ENCODE data around the gene CCT3. TPM values are rescaled to one million over a fixed set of nuclear protein-coding genes. Genes with fewer than 3 reads are reported as not detected.

CCT3 gene
- 100 to 1,000 TPM; 344 to 356 TPM for total RNA-seq

DNA sequence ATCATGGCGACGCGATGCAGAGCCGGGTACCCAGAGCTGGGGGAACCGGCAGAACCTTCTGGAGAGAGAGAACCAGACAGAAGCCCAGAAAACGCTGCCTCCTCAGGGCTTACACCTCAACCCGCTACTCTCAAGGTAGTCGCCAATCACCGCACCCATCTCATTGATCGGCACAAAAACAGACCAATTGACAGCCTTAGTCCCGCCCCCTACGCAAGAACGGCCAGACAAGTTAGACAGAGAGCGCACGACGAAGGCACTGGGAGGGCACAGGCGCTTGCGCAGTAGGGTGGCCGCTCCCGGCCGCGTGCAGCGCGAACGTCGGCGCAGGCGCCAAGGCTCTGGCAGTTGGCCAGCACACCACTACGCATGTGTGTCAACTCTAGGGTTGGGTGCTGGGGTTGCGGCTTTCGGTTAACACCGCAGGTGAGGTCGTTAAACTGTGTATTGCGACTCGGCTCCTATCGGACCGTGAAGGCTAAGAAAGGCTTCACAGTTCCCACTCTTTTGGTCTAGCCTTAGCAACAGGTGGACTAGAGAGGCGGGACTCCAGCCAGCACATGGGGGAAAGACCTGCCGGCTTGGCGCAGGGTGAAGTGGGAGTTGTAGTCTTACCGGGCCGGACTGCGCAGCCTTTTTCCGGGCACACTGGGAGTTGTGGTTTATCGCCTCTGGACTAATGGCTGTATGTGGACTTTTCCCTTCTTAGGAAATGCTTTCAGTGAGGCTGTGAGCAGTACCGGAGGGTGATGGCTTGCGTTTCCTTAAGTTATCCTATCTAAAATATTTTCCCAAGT lies at the start of gene CCT3, which contains the start of gene TSACC:
Gene CCT3 (minus strand): TSS at position 113 of the 797 bp plus-strand sequence. CDS start 108 bp downstream, at position 5.
Gene TSACC (plus strand): TSS at position 347 of the 797 bp plus-strand sequence. CDS start 1,232 bp downstream, outside the sequence.
- H3K36me3 Mint-ChIP-seq: peaks cover 33% of the 10 kb centered on the region
- H3K27me3 Mint-ChIP-seq: no peaks in the 10 kb centered on the region
- CTCF ChIA-PET: interaction anchor here (0.9 to 2.3 kb wide), 4 partner anchors 19 to 108 kb away, joined by 3 to 8 read pairs (median 8); partner anchors contain the start of gene TMEM79
- intact Hi-C loops (cut with micrococcal nuclease): loop anchor here (5.0 kb wide), 5 partner anchors 56 to 406 kb away; partner anchors contain the start of genes KHDC4, MEF2D, SMG5 and TMEM79
- DNase-seq: peak; percentile 99
- no peaks in the 10 kb centered on the region for H3K9me3 Mint-ChIP-seq
- peak within 1 kb of the TSS; percentile 90 for H3K4me3 Mint-ChIP-seq
- H3K27ac Mint-ChIP-seq: peak within 1 kb of the TSS; percentile 95
- POLR2A ChIA-PET: interaction anchor here (0.9 to 1.4 kb wide), 3 partner anchors 18 to 125 kb away, joined by 3 to 14 read pairs (median 3); partner anchors contain the start of genes PMF1 and SMG5
- H3K4me1 Mint-ChIP-seq (ENCODE audit: low read depth): peaks cover 27% of the 10 kb centered on the region

DNA sequence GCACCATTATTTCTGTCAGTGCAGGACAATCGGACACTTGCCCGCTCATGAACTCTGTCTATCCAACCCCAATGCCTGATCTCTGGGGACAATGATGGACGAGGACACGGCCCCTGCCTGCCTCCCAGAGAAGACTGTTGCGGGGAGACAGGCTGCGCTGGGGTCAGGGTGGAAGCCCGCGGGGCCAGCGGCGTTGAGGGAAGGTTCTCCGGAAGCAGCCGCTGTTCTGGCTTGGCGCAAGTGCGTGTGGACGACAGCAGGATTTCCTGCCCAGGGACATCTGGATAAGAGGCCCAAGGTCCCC lies 49.7 kb upstream of the CCT3 start:
- DNase-seq: no peak
- Mint-ChIP-seq H3K27ac (no peak overlapping the region), H3K36me3 (no peaks in the 10 kb centered on the region), H3K9me3 (no peaks in the 10 kb centered on the region), H3K4me1 (ENCODE audit: low read depth) (peaks cover 4% of the 10 kb centered on the region), H3K27me3 (peaks cover 26% of the 10 kb centered on the region), H3K4me3 (no peak overlapping the region)
- ChIA-PET CTCF (interaction anchor here (2.8 to 8.2 kb wide), 3 partner anchors 37 to 60 kb away, joined by 60 to 491 read pairs (median 69); no protein-coding TSS in a partner anchor), POLR2A (no interaction called here)
- intact Hi-C loops (cut with micrococcal nuclease): no loop called here

DNA sequence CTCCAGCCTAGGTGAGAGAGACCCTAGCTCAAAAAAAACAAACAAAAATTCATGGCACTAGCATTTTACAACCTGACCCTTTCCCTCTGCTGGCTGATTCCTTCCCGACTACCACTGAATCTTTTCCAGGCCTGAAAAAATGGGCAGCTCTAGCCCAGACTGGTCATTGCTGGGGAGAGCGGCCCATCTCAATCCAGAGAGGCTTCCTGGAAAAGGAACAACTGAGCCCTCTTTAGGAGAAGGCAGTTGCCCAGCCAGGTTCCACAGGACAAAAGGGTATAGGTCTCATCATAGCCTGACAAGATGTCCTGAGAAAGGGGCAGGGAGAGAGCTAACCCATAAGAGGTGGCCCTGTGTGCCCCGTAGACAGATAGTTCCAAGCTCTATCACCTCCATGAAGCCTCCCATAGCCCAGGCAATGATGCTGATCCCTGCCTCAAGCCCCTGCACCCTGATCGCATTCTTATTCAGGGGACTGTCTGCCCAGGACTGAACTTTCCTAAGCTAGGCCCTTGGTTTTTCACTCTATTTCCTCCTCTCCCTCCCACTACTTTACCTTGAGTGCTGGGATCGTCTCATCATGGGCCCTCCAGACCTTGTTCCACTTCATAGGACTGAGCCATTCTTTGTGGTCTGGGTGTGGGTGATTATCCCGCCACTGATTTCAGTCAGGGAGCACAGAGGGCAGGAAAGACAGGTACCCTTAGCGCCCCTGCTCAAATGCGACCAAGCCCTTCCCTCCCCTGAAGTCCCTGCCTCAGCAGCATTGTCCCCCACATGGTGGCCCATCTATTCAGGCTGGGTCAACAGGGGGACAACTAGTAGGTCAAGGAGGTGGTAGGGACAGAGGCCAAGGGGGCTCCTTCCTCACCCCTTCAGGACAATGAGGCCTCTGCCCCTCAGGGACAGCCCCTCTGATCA lies 49.1 kb upstream of the CCT3 start:
- ChIA-PET POLR2A (interaction anchor here (2.0 kb wide), 1 partner anchor 58 kb away, joined by 8 read pairs; no protein-coding TSS in a partner anchor), CTCF (interaction anchor here (0.6 to 8.2 kb wide), 24 partner anchors 10 to 261 kb away, joined by 3 to 491 read pairs (median 14); partner anchors contain the start of gene CCT3)
- Mint-ChIP-seq H3K4me3 (no peak overlapping the region), H3K4me1 (ENCODE audit: low read depth) (peaks cover 4% of the 10 kb centered on the region), H3K9me3 (no peaks in the 10 kb centered on the region), H3K27ac (no peak overlapping the region), H3K27me3 (peaks cover 26% of the 10 kb centered on the region), H3K36me3 (no peaks in the 10 kb centered on the region)
- intact Hi-C loops (cut with micrococcal nuclease): no loop called here
- no peak for DNase-seq

DNA sequence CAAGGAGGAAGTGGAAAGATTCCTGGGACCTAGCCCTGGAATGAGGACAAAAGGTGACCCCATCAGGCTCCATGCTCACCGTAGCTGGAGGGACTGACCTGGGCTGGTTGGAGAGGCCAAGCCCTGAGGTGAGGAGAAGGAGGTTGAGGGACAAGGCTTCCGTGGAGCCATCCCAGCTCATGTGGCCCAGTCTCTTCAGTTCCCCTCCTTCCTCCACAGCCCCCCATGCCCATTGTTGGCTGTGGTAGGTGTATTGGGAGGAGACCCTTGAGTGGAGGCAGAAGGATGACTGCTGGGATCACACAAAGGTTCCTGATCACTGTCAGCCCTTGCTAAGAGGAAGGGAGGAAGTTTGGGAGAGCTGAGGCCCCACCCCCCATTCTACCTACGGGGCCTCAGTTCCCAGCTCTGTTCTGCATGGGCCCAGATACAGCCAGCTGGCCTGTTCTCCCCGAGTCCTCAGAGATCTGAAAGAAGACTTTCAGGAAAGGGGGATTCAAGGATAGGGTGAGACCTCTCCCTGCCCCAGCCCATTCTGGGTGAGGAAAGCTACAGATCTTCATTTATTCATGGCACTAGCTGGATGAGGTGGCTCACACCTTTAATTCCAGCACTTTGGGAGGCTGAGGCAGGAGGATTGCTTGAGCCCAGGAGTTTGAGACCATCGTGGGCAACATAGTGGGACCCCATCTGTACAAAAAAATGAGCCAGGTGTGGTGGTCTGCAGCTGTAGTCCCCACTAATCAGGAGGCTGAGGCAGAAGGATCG lies 48.2 kb upstream of the CCT3 start:
- H3K4me3 Mint-ChIP-seq: no peak overlapping the region
- no peak for DNase-seq
- H3K27ac Mint-ChIP-seq: no peak overlapping the region
- CTCF ChIA-PET: interaction anchor here (0.6 to 8.2 kb wide), 80 partner anchors 9 to 365 kb away, joined by 3 to 491 read pairs (median 5); partner anchors contain the start of genes CCT3, HAPLN2 and NAXE
- intact Hi-C loops (cut with micrococcal nuclease): no loop called here
- H3K4me1 Mint-ChIP-seq (ENCODE audit: low read depth): peaks cover 4% of the 10 kb centered on the region
- no peaks in the 10 kb centered on the region for H3K36me3 Mint-ChIP-seq
- H3K27me3 Mint-ChIP-seq: peaks cover 26% of the 10 kb centered on the region
- H3K9me3 Mint-ChIP-seq: no peaks in the 10 kb centered on the region
- POLR2A ChIA-PET: interaction anchor here (0.8 to 2.0 kb wide), 3 partner anchors 51 to 62 kb away, joined by 3 to 8 read pairs (median 4); no protein-coding TSS in a partner anchor

DNA sequence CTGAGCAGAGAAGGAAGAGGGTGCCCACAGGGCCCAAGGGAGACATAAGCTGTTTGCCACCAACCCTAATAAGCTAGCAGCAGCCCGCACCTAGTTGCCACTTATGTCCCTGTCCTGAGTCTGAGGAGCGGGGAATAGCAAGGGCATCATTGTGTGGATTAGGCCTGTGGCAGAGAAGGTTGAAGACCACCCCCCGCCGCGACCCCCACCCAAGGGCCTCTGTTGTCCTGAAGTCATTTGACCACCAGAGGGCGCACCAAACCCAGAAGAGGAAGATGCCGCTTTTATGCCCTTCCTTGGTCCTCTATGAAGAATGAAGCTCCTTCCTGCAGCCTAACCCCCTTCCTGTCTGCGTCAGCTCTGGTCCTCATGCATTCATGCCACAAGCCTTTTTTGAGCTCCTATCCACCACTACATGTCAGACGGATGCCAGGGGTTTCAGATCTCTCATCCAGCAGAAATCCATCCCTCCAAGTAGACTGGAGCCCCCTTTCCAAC lies 47.5 kb upstream of the CCT3 start:
- Mint-ChIP-seq H3K36me3 (no peaks in the 10 kb centered on the region), H3K27me3 (peaks cover 25% of the 10 kb centered on the region), H3K4me1 (ENCODE audit: low read depth) (peaks cover 4% of the 10 kb centered on the region), H3K27ac (no peak overlapping the region), H3K9me3 (no peaks in the 10 kb centered on the region), H3K4me3 (no peak overlapping the region)
- ChIA-PET POLR2A (interaction anchor here (0.8 to 2.0 kb wide), 4 partner anchors 35 to 63 kb away, joined by 3 to 8 read pairs (median 4); no protein-coding TSS in a partner anchor), CTCF (interaction anchor here (0.6 to 8.2 kb wide), 79 partner anchors 10 to 364 kb away, joined by 3 to 491 read pairs (median 5); partner anchors contain the start of genes CCT3, HAPLN2 and NAXE)
- peak; percentile 83 for DNase-seq
- intact Hi-C loops (cut with micrococcal nuclease): loop anchor here (1.0 kb wide), 2 partner anchors 59 to 223 kb away; no protein-coding TSS in a partner anchor

DNA sequence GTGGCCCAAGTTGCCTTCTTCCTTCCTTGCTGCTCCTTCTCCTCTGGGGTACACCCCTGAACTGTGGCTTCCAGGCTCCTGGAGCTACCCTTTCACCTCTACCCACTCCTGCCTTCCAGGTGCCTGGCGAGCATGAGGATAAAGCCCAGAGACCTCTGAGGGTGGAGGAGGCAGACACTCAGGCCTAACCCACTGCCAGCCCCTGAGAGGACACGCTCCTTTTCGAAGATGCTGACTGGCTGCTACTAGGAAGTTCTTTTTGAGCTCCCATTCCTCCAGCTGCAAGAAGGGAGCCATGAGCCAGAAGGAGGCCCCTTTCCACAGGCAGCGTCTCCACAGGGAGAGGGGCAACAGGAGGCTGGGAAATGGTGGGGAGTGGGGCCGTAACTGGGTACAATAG lies 46.6 kb upstream of the CCT3 start:
- H3K9me3 Mint-ChIP-seq: no peaks in the 10 kb centered on the region
- no peak for DNase-seq
- ChIA-PET CTCF (interaction anchor here (0.8 to 8.2 kb wide), 13 partner anchors 9 to 227 kb away, joined by 4 to 491 read pairs (median 23); no protein-coding TSS in a partner anchor), POLR2A (no interaction called here)
- intact Hi-C loops (cut with micrococcal nuclease): loop anchor here (1.0 kb wide), 2 partner anchors 60 to 224 kb away; no protein-coding TSS in a partner anchor
- H3K36me3 Mint-ChIP-seq: no peaks in the 10 kb centered on the region
- H3K4me3 Mint-ChIP-seq: no peak overlapping the region
- peaks cover 4% of the 10 kb centered on the region for H3K4me1 Mint-ChIP-seq (ENCODE audit: low read depth)
- no peak overlapping the region for H3K27ac Mint-ChIP-seq
- peaks cover 23% of the 10 kb centered on the region for H3K27me3 Mint-ChIP-seq

DNA sequence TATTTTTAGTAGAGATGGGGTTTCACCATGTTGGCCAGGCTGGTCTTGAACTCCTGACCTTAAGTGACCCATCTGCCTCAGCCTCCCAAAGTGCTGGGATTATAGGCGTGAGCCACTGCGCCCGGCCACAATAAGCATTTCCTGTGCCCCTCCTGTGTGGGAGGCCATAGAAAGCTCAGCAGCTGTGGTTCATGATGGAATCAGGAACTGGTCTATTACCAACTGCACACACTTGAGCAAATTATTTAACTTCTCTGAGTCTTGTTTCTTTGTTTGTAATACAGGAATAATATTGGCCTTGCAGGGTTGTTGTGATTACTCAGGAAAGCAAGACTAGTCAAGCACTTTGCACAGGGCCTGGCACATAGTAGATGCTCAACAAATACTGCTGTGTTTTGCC lies 45.9 kb upstream of the CCT3 start:
- intact Hi-C loops (cut with micrococcal nuclease): no loop called here
- Mint-ChIP-seq H3K4me3 (no peak overlapping the region), H3K9me3 (no peaks in the 10 kb centered on the region), H3K36me3 (no peaks in the 10 kb centered on the region), H3K27ac (no peak overlapping the region), H3K4me1 (ENCODE audit: low read depth) (peaks cover 4% of the 10 kb centered on the region), H3K27me3 (peaks cover 17% of the 10 kb centered on the region)
- DNase-seq: no peak
- POLR2A ChIA-PET: no interaction called here
- CTCF ChIA-PET: interaction anchor here (0.8 to 8.2 kb wide), 8 partner anchors 11 to 187 kb away, joined by 4 to 491 read pairs (median 8); no protein-coding TSS in a partner anchor

DNA sequence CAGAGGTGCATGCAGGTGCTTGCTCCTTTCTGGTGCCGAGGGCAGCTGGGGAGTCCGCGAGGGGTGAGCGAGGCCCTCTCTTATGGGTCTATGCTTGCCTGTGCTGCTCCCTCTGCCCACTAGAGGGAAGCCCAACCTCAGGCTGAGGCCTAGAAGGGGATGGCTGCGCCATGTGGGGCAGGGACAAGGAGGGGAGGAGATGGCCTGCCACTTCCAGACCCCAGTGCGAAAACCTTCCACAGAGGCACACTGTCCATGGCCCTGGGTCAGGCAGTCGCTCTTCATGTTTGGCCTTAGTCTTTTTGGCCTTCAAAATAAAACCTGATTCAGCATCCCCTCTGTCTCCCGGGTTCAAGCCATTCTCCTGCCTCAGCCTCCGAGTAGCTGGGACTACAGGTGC lies 44.9 kb upstream of the CCT3 start:
- POLR2A ChIA-PET: no interaction called here
- no peak overlapping the region for H3K27ac Mint-ChIP-seq
- H3K36me3 Mint-ChIP-seq: no peaks in the 10 kb centered on the region
- intact Hi-C loops (cut with micrococcal nuclease): no loop called here
- DNase-seq: peak; percentile 74
- H3K27me3 Mint-ChIP-seq: peaks cover 10% of the 10 kb centered on the region
- no peak overlapping the region for H3K4me3 Mint-ChIP-seq
- CTCF ChIA-PET: interaction anchor here (0.8 to 8.2 kb wide), 5 partner anchors 10 to 69 kb away, joined by 3 to 491 read pairs (median 6); no protein-coding TSS in a partner anchor
- no peaks in the 10 kb centered on the region for H3K9me3 Mint-ChIP-seq
- H3K4me1 Mint-ChIP-seq (ENCODE audit: low read depth): peaks cover 4% of the 10 kb centered on the region

DNA sequence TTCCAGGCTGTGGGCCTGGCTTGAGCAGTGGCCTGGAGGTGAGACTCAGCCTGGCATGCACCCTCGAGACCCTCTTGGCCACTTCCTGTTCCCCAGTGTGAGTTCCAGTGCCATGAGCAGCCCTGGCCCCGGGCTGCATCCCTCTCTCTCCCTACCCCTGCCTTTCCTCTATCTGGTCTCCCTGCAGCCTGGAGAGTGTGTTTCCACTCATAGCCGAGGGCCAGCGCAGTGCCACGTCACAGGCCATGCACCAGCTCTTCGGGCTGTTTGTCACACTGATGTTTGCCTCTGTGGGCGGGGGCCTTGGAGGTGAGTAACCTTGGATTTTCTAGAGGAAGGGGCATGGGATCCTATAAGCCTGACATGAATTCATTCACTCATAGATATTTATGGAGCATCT lies 44.5 kb upstream of the CCT3 start:
- ChIA-PET CTCF (interaction anchor here (0.8 to 8.2 kb wide), 4 partner anchors 10 to 70 kb away, joined by 3 to 491 read pairs (median 5); no protein-coding TSS in a partner anchor), POLR2A (no interaction called here)
- Mint-ChIP-seq H3K4me1 (ENCODE audit: low read depth) (peaks cover 4% of the 10 kb centered on the region), H3K27ac (no peak overlapping the region), H3K27me3 (peaks cover 7% of the 10 kb centered on the region), H3K4me3 (no peak overlapping the region), H3K9me3 (no peaks in the 10 kb centered on the region), H3K36me3 (no peaks in the 10 kb centered on the region)
- DNase-seq: no peak
- intact Hi-C loops (cut with micrococcal nuclease): no loop called here

DNA sequence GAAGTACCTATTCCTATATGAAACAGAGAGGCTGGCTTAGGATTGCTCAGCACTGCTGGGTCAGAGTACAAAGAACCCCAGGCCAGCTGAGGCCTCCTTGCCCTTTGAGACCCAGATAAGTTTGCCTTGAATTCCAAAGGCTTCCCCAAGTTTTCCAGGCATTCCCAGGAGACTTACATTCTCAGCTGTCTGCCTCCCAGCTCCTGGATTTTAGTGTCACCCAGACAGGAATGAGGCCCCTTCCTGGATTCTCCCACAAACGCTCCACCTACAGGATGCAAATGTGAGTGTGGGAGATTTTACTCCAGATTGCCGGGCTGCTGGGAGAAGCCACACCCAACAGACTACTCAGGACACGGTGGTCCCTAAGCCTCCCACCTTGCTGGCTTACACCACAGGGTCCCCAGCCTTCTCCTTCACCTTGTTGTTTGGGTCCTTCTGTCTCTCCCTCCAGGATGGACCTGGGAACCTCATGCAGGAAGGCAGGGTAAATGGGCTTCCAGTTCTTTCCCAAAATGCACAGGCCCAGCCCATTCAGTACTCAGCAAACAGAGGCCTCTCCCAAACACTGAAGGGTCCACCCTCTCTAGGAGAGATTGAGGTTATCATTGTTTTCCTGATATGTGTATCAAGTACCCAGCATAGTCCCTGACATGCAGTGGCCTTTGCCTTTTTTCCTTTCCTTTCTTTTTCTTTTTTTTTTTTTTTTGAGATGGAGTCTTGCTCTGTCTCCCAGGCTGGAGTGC lies 41.5 kb upstream of the CCT3 start:
- Mint-ChIP-seq H3K9me3 (no peaks in the 10 kb centered on the region), H3K27ac (no peak overlapping the region), H3K4me3 (no peak overlapping the region), H3K27me3 (peaks cover 3% of the 10 kb centered on the region), H3K4me1 (ENCODE audit: low read depth) (no peaks in the 10 kb centered on the region), H3K36me3 (no peaks in the 10 kb centered on the region)
- ChIA-PET CTCF (interaction anchor here (1.0 to 8.2 kb wide), 3 partner anchors 68 to 229 kb away, joined by 3 to 491 read pairs (median 4); no protein-coding TSS in a partner anchor), POLR2A (no interaction called here)
- intact Hi-C loops (cut with micrococcal nuclease): no loop called here
- DNase-seq: no peak

All from activated CD4-positive, alpha-beta memory T cell treated with anti-CD3 and anti-CD28 coated beads for 36 hours (primary cell).